GM19452 (cell line): Measurements from ENCODE around the gene MID1.

Experiments used
- ATAC-seq: cut with Tn5 transposase; IDR thresholded peaks from one replicate; pipeline ENCODE4 v1.9.1; 2021; ENCODE audit not compliant: unreplicated experiment

Gene MID1

GRCh38 chrX:10447564-10448214 lies 172.7 kb downstream of the MID1 start:
- no peak for ATAC-seq

GRCh38 chrX:10444204-10444603 lies 176.2 kb downstream of the MID1 start:
- no peak for ATAC-seq

GRCh38 chrX:10441464-10441863 lies 178.9 kb downstream of the MID1 start:
- no peak for ATAC-seq

- no peak for ATAC-seq
Observed at GRCh38 chrX:10433296-10433965, 187.0 kb downstream of the MID1 start.

GRCh38 chrX:10429908-10430307 lies 190.5 kb downstream of the MID1 start:
- ATAC-seq, result no peak

GRCh38 chrX:10427249-10427648 lies 193.1 kb downstream of the MID1 start:
- no peak for ATAC-seq

GRCh38 chrX:10423716-10424115 lies 196.7 kb downstream of the MID1 start:
- no peak for ATAC-seq

GRCh38 chrX:10420134-10420533 lies 200.3 kb downstream of the MID1 start:
- ATAC-seq, result no peak

GRCh38 chrX:10416424-10416823 lies 204.0 kb downstream of the MID1 start:
- no peak for ATAC-seq

- ATAC-seq, result no peak
Observed at GRCh38 chrX:10415306-10416001, 204.9 kb downstream of the MID1 start.

GRCh38 chrX:10414862-10415261 lies 205.5 kb downstream of the MID1 start:
- ATAC-seq, result no peak

GRCh38 chrX:10414156-10414824 lies 206.1 kb downstream of the MID1 start:
- no peak for ATAC-seq

GRCh38 chrX:10404436-10404835 lies 215.9 kb downstream of the MID1 start:
- ATAC-seq, result no peak

GRCh38 chrX:10401239-10401638 lies 219.1 kb downstream of the MID1 start:
- no peak for ATAC-seq

GRCh38 chrX:10399043-10399741 lies 221.2 kb downstream of the MID1 start:
- no peak for ATAC-seq

- ATAC-seq, result no peak
Observed at GRCh38 chrX:10398215-10398614, 222.2 kb downstream of the MID1 start.

GRCh38 chrX:10397349-10397748 lies 223.0 kb downstream of the MID1 start:
- no peak for ATAC-seq

GRCh38 chrX:10395643-10396042 lies 224.7 kb downstream of the MID1 start:
- no peak for ATAC-seq
